ENCODE results near the gene TSPAN9. TPM values are rescaled to one million over a fixed set of nuclear protein-coding genes. Genes with fewer than 3 reads are reported as not detected.

The TSPAN9 gene
- total RNA-seq, 1 experiment from 2014 or later, result 13.4 TPM

- Mint-ChIP-seq H3K9me3 (ENCODE audit: unreplicated experiment) (no peaks in the 10 kb centered on the region), H3K4me3 (ENCODE audit: unreplicated experiment) (no peak overlapping the region), H3K36me3 (ENCODE audit: insufficient read depth, unreplicated experiment) (no peaks in the 10 kb centered on the region), H3K4me1 (ENCODE audit: insufficient read depth, unreplicated experiment) (peaks cover 11% of the 10 kb centered on the region), H3K27me3 (ENCODE audit: insufficient read depth, unreplicated experiment) (no peaks in the 10 kb centered on the region), H3K27ac (ENCODE audit: low read depth, unreplicated experiment) (no peak overlapping the region)
- POLR2A ChIA-PET, result no interaction called here
- no TSS peak for BruUV-seq (replicated peaks)
- TF ChIP-seq, protein P1, sequence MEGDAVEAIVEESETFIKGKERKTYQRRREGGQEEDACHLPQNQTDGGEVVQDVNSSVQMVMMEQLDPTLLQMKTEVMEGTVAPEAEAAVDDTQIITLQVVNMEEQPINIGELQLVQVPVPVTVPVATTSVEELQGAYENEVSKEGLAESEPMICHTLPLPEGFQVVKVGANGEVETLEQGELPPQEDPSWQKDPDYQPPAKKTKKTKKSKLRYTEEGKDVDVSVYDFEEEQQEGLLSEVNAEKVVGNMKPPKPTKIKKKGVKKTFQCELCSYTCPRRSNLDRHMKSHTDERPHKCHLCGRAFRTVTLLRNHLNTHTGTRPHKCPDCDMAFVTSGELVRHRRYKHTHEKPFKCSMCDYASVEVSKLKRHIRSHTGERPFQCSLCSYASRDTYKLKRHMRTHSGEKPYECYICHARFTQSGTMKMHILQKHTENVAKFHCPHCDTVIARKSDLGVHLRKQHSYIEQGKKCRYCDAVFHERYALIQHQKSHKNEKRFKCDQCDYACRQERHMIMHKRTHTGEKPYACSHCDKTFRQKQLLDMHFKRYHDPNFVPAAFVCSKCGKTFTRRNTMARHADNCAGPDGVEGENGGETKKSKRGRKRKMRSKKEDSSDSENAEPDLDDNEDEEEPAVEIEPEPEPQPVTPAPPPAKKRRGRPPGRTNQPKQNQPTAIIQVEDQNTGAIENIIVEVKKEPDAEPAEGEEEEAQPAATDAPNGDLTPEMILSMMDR (IDR thresholded peaks at IDR 0.05; ENCODE audit: unreplicated experiment), result no peak
- DNase-seq (ENCODE audit: unreplicated experiment), result no peak
- intact Hi-C loops (cut with micrococcal nuclease), result no loop called here
- CTCF ChIA-PET, result interaction anchor here (0.6 to 2.8 kb wide), 25 partner anchors 8 to 160 kb away, joined by 3 to 36 read pairs (median 10); no protein-coding TSS in a partner anchor
Observed at GRCh38 chr12:3202096-3202495, 124.9 kb downstream of the TSPAN9 start.

- DNase-seq (ENCODE audit: unreplicated experiment), result peak; percentile 54
- Mint-ChIP-seq H3K27ac (ENCODE audit: low read depth, unreplicated experiment) (no peak overlapping the region), H3K27me3 (ENCODE audit: insufficient read depth, unreplicated experiment) (no peaks in the 10 kb centered on the region), H3K9me3 (ENCODE audit: unreplicated experiment) (no peaks in the 10 kb centered on the region), H3K4me1 (ENCODE audit: insufficient read depth, unreplicated experiment) (peaks cover 11% of the 10 kb centered on the region), H3K4me3 (ENCODE audit: unreplicated experiment) (no peak overlapping the region), H3K36me3 (ENCODE audit: insufficient read depth, unreplicated experiment) (no peaks in the 10 kb centered on the region)
- TF ChIP-seq, protein P1 (IDR thresholded peaks at IDR 0.05; ENCODE audit: unreplicated experiment), result peak; percentile 93
- BruUV-seq (replicated peaks), result no TSS peak
- CTCF ChIA-PET, result interaction anchor here (0.6 to 2.8 kb wide), 46 partner anchors 9 to 915 kb away, joined by 3 to 36 read pairs (median 6); no protein-coding TSS in a partner anchor
- POLR2A ChIA-PET, result interaction anchor here (0.6 to 0.9 kb wide), 2 partner anchors 14 to 78 kb away, joined by 3 read pairs; no protein-coding TSS in a partner anchor
- intact Hi-C loops (cut with micrococcal nuclease), result loop anchor here (1.0 kb wide), 4 partner anchors 14 to 130 kb away; no protein-coding TSS in a partner anchor
Observed at GRCh38 chr12:3202734-3203446, 125.7 kb downstream of the TSPAN9 start.

- no peak for DNase-seq (ENCODE audit: unreplicated experiment)
- intact Hi-C loops (cut with micrococcal nuclease), result loop anchor here (1.0 kb wide), 4 partner anchors 14 to 130 kb away; no protein-coding TSS in a partner anchor
- H3K4me3 Mint-ChIP-seq (ENCODE audit: unreplicated experiment), result no peak overlapping the region
- H3K4me1 Mint-ChIP-seq (ENCODE audit: insufficient read depth, unreplicated experiment), result peaks cover 11% of the 10 kb centered on the region
- ChIA-PET POLR2A (no interaction called here), CTCF (interaction anchor here (0.6 to 2.8 kb wide), 39 partner anchors 10 to 916 kb away, joined by 3 to 36 read pairs (median 7); no protein-coding TSS in a partner anchor)
- H3K9me3 Mint-ChIP-seq (ENCODE audit: unreplicated experiment), result no peaks in the 10 kb centered on the region
- no peaks in the 10 kb centered on the region for H3K27me3 Mint-ChIP-seq (ENCODE audit: insufficient read depth, unreplicated experiment)
- TF ChIP-seq, protein P1 (IDR thresholded peaks at IDR 0.05; ENCODE audit: unreplicated experiment), result no peak
- no TSS peak for BruUV-seq (replicated peaks)
- H3K27ac Mint-ChIP-seq (ENCODE audit: low read depth, unreplicated experiment), result no peak overlapping the region
- H3K36me3 Mint-ChIP-seq (ENCODE audit: insufficient read depth, unreplicated experiment), result peaks cover 1% of the 10 kb centered on the region
Observed at GRCh38 chr12:3203713-3204112, 126.5 kb downstream of the TSPAN9 start.

- TF ChIP-seq, protein P1 (IDR thresholded peaks at IDR 0.05; ENCODE audit: unreplicated experiment), result no peak
- Mint-ChIP-seq H3K4me1 (ENCODE audit: insufficient read depth, unreplicated experiment) (peaks cover 11% of the 10 kb centered on the region), H3K36me3 (ENCODE audit: insufficient read depth, unreplicated experiment) (peaks cover 6% of the 10 kb centered on the region), H3K4me3 (ENCODE audit: unreplicated experiment) (no peak overlapping the region), H3K27me3 (ENCODE audit: insufficient read depth, unreplicated experiment) (no peaks in the 10 kb centered on the region), H3K27ac (ENCODE audit: low read depth, unreplicated experiment) (no peak overlapping the region), H3K9me3 (ENCODE audit: unreplicated experiment) (no peaks in the 10 kb centered on the region)
- intact Hi-C loops (cut with micrococcal nuclease), result no loop called here
- no TSS peak for BruUV-seq (replicated peaks)
- DNase-seq (ENCODE audit: unreplicated experiment), result no peak
- ChIA-PET POLR2A (no interaction called here), CTCF (interaction anchor here (0.6 to 2.6 kb wide), 5 partner anchors 22 to 293 kb away, joined by 3 to 32 read pairs (median 4); no protein-coding TSS in a partner anchor)
Observed at GRCh38 chr12:3204143-3204542, 127.0 kb downstream of the TSPAN9 start.

Measured in MCF 10A (cell line).